Activated naive CD8-positive, alpha-beta T cell treated with anti-CD3 and anti-CD28 coated beads for 36 hours (primary cell): ENCODE measurements around the gene OAS1. TPM values are rescaled to one million over a fixed set of nuclear protein-coding genes. Genes with fewer than 3 reads are reported as not detected.
A peak's percentile ranks its signal among the peaks of the same experiment; 100 is the strongest.
"Not testable (repeated sequence)": the region's sequence is repeated elsewhere in the genome, so short reads cannot be mapped to it uniquely, and the experiment has no call there.

Source experiments
- DNase-seq: peaks from one replicate; pipeline ENCODE4 v3.0.0; 2021
- H3K27ac Mint-ChIP-seq: one replicate; pipeline ENCODE4 v1.8.0; 2022; ENCODE audit warnings: mild to moderate bottlenecking, moderate library complexity, mixed read lengths
- H3K27me3 Mint-ChIP-seq: one replicate; pipeline ENCODE4 v1.8.0; 2022; ENCODE audit warnings: mild to moderate bottlenecking, mixed read lengths
- H3K36me3 Mint-ChIP-seq: one replicate; pipeline ENCODE4 v1.8.0; 2021; ENCODE audit warnings: mild to moderate bottlenecking, mixed read lengths
- H3K4me1 Mint-ChIP-seq: one replicate; pipeline ENCODE4 v1.8.0; 2021; ENCODE audit warnings: mixed read lengths
- H3K4me3 Mint-ChIP-seq: one replicate; pipeline ENCODE4 v1.8.0; 2022; ENCODE audit warnings: mild to moderate bottlenecking, moderate library complexity, mixed read lengths
- H3K9me3 Mint-ChIP-seq: one replicate; pipeline ENCODE4 v1.8.0; 2022; ENCODE audit warnings: mixed read lengths
- total RNA-seq, 2 experiments: library from RNA; stranded (reverse); gene quantifications; one replicate each; pipeline ENCODE4 v1.2.3, GENCODE V29; 2021

Gene OAS1
- total RNA-seq, 2 experiments from 2014 or later = 33.6 to 34.9 TPM

DNA sequence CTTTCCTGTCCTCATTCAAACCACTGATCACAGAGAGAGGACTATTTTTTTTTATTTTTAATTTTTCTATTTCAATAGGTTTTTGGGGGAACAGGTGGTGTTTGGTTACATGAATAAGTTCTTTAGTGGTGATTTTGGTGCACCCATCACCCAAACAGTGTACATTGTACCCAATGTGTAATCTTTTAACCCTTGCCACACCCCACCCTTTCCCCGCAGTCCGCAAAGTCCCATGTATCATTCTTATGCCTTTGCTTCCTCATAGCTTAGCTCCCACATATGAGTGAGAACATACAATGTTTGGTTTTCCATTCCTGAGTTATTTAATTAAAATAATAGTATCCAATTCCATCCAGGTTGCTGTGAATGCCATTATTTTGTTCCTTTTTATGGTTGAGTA lies 7.1 kb downstream of the OAS1 start:
- Mint-ChIP-seq H3K4me1 (peaks cover 12% of the 10 kb centered on the region), H3K9me3 (peaks cover 15% of the 10 kb centered on the region), H3K36me3 (peaks cover 62% of the 10 kb centered on the region)
- not testable (repeated sequence) for H3K27ac Mint-ChIP-seq, H3K4me3 Mint-ChIP-seq, DNase-seq, H3K27me3 Mint-ChIP-seq

GRCh38 chr12:112916270-112916669 lies 9.5 kb downstream of the OAS1 start:
- no peak for DNase-seq
- Mint-ChIP-seq H3K4me3 (no peak overlapping the region), H3K9me3 (peaks cover 15% of the 10 kb centered on the region), H3K27me3 (no peaks in the 10 kb centered on the region), H3K4me1 (no peaks in the 10 kb centered on the region), H3K36me3 (peaks cover 53% of the 10 kb centered on the region), H3K27ac (no peak overlapping the region)

DNA sequence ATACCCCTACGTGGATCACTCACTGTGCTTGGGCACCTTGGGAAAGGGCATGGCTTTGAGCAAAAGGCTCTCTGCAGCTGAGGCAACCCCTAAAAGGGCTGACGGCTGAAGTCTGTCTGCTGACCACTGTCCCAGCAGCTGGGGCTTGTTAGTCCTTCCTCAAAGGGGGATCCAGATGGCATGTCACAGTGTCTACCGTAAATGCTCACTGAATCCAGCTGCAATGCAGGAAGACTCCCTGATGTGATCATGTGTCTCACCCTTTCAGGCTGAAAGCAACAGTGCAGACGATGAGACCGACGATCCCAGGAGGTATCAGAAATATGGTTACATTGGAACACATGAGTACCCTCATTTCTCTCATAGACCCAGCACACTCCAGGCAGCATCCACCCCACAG lies 12.4 kb downstream of the OAS1 start:
- DNase-seq = no peak
- Mint-ChIP-seq H3K36me3 (peaks cover 33% of the 10 kb centered on the region), H3K9me3 (peaks cover 3% of the 10 kb centered on the region), H3K27me3 (no peaks in the 10 kb centered on the region), H3K27ac (no peak overlapping the region), H3K4me3 (no peak overlapping the region), H3K4me1 (no peaks in the 10 kb centered on the region)

- no peak for DNase-seq
- Mint-ChIP-seq H3K36me3 (no peaks in the 10 kb centered on the region), H3K4me1 (no peaks in the 10 kb centered on the region), H3K27ac (no peak overlapping the region), H3K4me3 (no peak overlapping the region), H3K9me3 (peaks cover 7% of the 10 kb centered on the region), H3K27me3 (no peaks in the 10 kb centered on the region)
Observed at GRCh38 chr12:112924986-112925385, 18.2 kb downstream of the OAS1 start.

DNA sequence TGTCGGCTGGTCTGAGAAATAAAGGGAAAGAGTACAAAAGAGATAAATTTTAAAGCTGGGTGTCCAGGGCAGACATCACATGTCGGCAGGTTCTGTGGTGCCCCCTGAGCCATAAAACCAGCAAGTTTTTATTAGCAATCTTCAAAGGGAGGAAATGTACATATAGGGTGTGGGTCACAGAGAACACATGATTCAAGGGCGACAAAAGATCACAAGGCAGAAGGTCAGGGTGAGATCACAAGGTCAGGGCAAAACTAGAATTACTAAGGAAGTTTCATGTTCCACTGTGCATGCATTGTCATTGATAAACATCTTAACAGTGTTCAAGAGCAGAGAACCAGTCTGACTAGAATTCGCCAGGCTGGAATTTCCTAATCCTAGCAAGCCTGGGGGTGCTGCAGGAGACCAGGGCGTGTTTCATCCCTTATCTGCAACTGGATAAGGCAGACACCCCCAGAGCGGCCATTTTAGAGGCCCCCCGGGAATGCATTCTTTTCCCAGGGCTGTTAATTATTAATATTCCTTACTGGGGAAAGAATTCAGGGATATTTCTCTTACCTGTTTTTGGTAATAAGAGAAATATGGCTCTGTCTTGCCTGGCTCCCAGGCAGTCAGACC lies 19.8 kb downstream of the OAS1 start:
- not testable (repeated sequence) for H3K4me1 Mint-ChIP-seq, DNase-seq, H3K4me3 Mint-ChIP-seq, H3K36me3 Mint-ChIP-seq, H3K9me3 Mint-ChIP-seq, H3K27me3 Mint-ChIP-seq, H3K27ac Mint-ChIP-seq

- H3K4me3 Mint-ChIP-seq = no peak overlapping the region
- H3K36me3 Mint-ChIP-seq = no peaks in the 10 kb centered on the region
Observed at GRCh38 chr12:112927475-112927874, 20.7 kb downstream of the OAS1 start.

GRCh38 chr12:112927925-112928324 lies 21.2 kb downstream of the OAS1 start:
- no peak for DNase-seq
- Mint-ChIP-seq H3K9me3 (peaks cover 7% of the 10 kb centered on the region), H3K36me3 (no peaks in the 10 kb centered on the region), H3K4me1 (no peaks in the 10 kb centered on the region), H3K4me3 (no peak overlapping the region), H3K27me3 (no peaks in the 10 kb centered on the region), H3K27ac (no peak overlapping the region)

More at GRCh38 chr12:112927475-112927874, 20.7 kb downstream of the OAS1 start:
- peaks cover 7% of the 10 kb centered on the region for H3K9me3 Mint-ChIP-seq
- H3K27ac Mint-ChIP-seq = no peak overlapping the region
- no peaks in the 10 kb centered on the region for H3K27me3 Mint-ChIP-seq
- H3K4me1 Mint-ChIP-seq = no peaks in the 10 kb centered on the region
- no peak for DNase-seq

GRCh38 chr12:112928978-112929377 lies 22.2 kb downstream of the OAS1 start:
- H3K4me3 Mint-ChIP-seq = no peak overlapping the region
- peaks cover 7% of the 10 kb centered on the region for H3K9me3 Mint-ChIP-seq
- H3K27me3 Mint-ChIP-seq = no peaks in the 10 kb centered on the region
- no peak overlapping the region for H3K27ac Mint-ChIP-seq
- no peaks in the 10 kb centered on the region for H3K36me3 Mint-ChIP-seq
- DNase-seq = no peak
- H3K4me1 Mint-ChIP-seq = no peaks in the 10 kb centered on the region

DNA sequence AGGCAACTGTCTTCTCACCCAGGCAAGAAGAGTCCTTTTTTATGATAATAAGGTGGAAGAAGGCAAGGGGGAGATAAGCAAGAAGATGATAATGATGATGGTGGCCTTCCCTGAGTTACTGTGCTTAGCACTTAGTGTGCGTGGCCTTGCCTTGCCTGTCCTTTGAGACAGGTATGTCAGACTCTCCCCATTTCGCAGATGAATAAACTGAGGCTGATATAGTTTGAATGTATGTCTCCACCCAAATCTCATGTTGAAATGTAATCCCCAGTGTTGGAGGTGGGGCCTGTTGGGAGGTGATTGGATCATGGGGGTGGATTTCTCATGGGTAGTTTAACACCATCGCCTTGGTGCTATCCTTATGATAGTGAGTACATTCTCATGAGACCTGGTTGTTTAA lies 23.0 kb downstream of the OAS1 start:
- Mint-ChIP-seq H3K36me3 (no peaks in the 10 kb centered on the region), H3K27me3 (no peaks in the 10 kb centered on the region), H3K4me3 (no peak overlapping the region), H3K4me1 (no peaks in the 10 kb centered on the region), H3K27ac (no peak overlapping the region), H3K9me3 (peaks cover 7% of the 10 kb centered on the region)
- DNase-seq = no peak

GRCh38 chr12:112930350-112930749 lies 23.6 kb downstream of the OAS1 start:
- Mint-ChIP-seq H3K9me3 (peaks cover 7% of the 10 kb centered on the region), H3K27ac (no peak overlapping the region), H3K4me1 (no peaks in the 10 kb centered on the region), H3K27me3 (no peaks in the 10 kb centered on the region), H3K4me3 (no peak overlapping the region), H3K36me3 (no peaks in the 10 kb centered on the region)
- DNase-seq = no peak

DNA sequence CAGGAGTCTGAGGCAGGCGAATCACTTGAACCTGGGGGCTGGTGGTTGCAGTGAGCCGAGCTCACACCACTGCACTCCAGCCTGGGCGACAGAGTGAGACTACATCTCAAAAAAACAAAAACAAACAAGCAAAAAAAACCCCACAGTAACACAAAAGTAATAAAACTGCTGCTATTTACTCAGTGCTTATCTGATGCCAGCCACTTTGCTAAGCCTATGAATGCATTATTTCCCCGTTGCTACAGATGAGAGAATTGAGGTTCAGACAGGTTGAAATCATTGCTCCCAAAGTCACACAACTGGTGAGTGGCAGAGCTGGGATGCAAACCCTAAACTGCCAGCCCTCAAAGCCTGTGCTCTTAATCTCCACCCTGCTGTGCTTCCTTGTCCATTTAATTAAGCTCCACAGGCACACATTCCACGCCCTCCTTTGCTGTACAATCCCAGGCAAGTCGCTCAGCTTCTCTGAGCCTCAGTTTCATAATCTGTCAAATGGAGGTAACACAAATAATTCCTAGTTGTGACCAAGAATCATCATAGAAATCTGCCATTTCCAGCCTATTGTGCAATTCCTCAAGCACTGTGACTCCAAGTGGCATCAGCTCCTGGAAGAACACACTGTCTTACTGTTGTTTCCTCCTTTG lies 25.8 kb downstream of the OAS1 start:
- Mint-ChIP-seq H3K4me1 (peaks cover 5% of the 10 kb centered on the region), H3K36me3 (no peaks in the 10 kb centered on the region), H3K4me3 (no peak overlapping the region), H3K27ac (no peak overlapping the region), H3K27me3 (no peaks in the 10 kb centered on the region), H3K9me3 (peaks cover 4% of the 10 kb centered on the region)
- no peak for DNase-seq

- Mint-ChIP-seq H3K4me3 (no peak overlapping the region), H3K27ac (no peak overlapping the region), H3K36me3 (no peaks in the 10 kb centered on the region), H3K9me3 (peaks cover 3% of the 10 kb centered on the region), H3K27me3 (no peaks in the 10 kb centered on the region), H3K4me1 (peaks cover 10% of the 10 kb centered on the region)
- DNase-seq = no peak
Observed at GRCh38 chr12:112933129-112933505, 26.4 kb downstream of the OAS1 start.

DNA sequence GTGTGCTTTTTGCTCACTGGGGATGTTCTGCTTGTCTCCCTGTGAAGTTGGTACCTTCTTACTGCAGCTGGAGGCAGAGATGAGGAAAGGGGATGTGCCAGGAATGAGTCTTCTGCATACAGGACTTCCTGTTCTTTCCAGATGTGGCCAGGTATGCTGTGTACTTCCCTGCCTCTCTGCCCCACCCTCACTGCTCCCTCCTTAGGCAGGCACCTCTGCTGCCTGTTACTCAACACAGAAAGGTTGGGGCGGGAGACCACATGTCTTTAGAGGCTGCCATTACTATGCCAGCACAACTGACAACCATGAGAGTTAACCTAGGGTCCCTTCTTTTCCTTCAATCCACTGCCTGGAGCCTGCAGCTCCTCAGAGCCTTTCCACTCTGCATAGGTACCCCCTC lies 29.5 kb downstream of the OAS1 start:
- DNase-seq = no peak
- H3K4me1 Mint-ChIP-seq = peaks cover 28% of the 10 kb centered on the region
- H3K9me3 Mint-ChIP-seq = peaks cover 3% of the 10 kb centered on the region
- H3K4me3 Mint-ChIP-seq = no peak overlapping the region
- H3K36me3 Mint-ChIP-seq = peaks cover 12% of the 10 kb centered on the region
- no peak overlapping the region for H3K27ac Mint-ChIP-seq
- H3K27me3 Mint-ChIP-seq = no peaks in the 10 kb centered on the region

- Mint-ChIP-seq H3K27ac (peak overlapping the region; percentile 14), H3K36me3 (peaks cover 12% of the 10 kb centered on the region), H3K4me1 (peaks cover 28% of the 10 kb centered on the region), H3K9me3 (peaks cover 3% of the 10 kb centered on the region), H3K27me3 (no peaks in the 10 kb centered on the region), H3K4me3 (no peak overlapping the region)
- no peak for DNase-seq
Observed at GRCh38 chr12:112936927-112937326, 30.2 kb downstream of the OAS1 start.

GRCh38 chr12:112937741-112938719 lies 31.3 kb downstream of the OAS1 start, which contains the start of gene OAS3:
OAS3 (plus strand) TSS chr12:112938474; CDS start chr12:112938531, 57 bp downstream.
- H3K36me3 Mint-ChIP-seq = peaks cover 12% of the 10 kb centered on the region
- peak within 1 kb of the TSS; percentile 73 for H3K27ac Mint-ChIP-seq
- no peaks in the 10 kb centered on the region for H3K27me3 Mint-ChIP-seq
- peaks cover 3% of the 10 kb centered on the region for H3K9me3 Mint-ChIP-seq
- peak within 1 kb of the TSS; percentile 77 for H3K4me3 Mint-ChIP-seq
- peaks cover 28% of the 10 kb centered on the region for H3K4me1 Mint-ChIP-seq
- peak; percentile 75 for DNase-seq
